Ishikawa (cell line): ENCODE results near the gene PLEKHO2.

Source experiments
- CEBPB ChIP-seq: IDR thresholded peaks from 2 replicates; pipeline ENCODE4 v1.6.1; 2012
- CREB1 ChIP-seq: IDR thresholded peaks from 2 replicates; pipeline ENCODE4 v1.6.1; 2012; ENCODE audit warnings: low read depth
- EGR1 ChIP-seq: IDR thresholded peaks from 2 replicates; pipeline ENCODE4 v1.6.1; 2012
- EP300 ChIP-seq: IDR thresholded peaks from 2 replicates; pipeline ENCODE4 v1.6.1; 2012; ENCODE audit warnings: borderline replicate concordance
- FOXM1 ChIP-seq: IDR thresholded peaks from 2 replicates; pipeline ENCODE4 v1.6.1; 2012; ENCODE audit warnings: low read depth, borderline replicate concordance
- NFIC ChIP-seq: IDR thresholded peaks from 2 replicates; pipeline ENCODE4 v1.6.1; 2012
- RAD21 ChIP-seq: IDR thresholded peaks from 2 replicates; pipeline ENCODE4 v1.6.1; 2012; ENCODE audit warnings: low read depth
- TAF1 ChIP-seq: IDR thresholded peaks from 2 replicates; pipeline ENCODE4 v1.6.1; 2012; ENCODE audit warnings: low read depth, mild to moderate bottlenecking
- TCF12 ChIP-seq: IDR thresholded peaks from 2 replicates; pipeline ENCODE4 v1.6.1; 2012; ENCODE audit warnings: low read depth
- TEAD4 ChIP-seq: IDR thresholded peaks from 2 replicates; pipeline ENCODE4 v1.6.1; 2012
- YY1 ChIP-seq: IDR thresholded peaks from 2 replicates; pipeline ENCODE4 v1.6.1; 2012; ENCODE audit warnings: low read depth
- ZBTB7A ChIP-seq: IDR thresholded peaks from 2 replicates; pipeline ENCODE4 v1.6.1; 2012; ENCODE audit warnings: low read depth
- TF ChIP-seq, protein P1 (sequence below): IDR thresholded peaks from 2 replicates; pipeline ENCODE4 v1.6.1; 2012
- TF ChIP-seq, protein P2 (sequence below): IDR thresholded peaks from 2 replicates; pipeline ENCODE4 v1.6.1; 2012
- TF ChIP-seq, protein P3 (sequence below): IDR thresholded peaks from 2 replicates; pipeline ENCODE4 v1.6.1; 2012; ENCODE audit warnings: low read depth, mild to moderate bottlenecking

PLEKHO2 gene

DNA sequence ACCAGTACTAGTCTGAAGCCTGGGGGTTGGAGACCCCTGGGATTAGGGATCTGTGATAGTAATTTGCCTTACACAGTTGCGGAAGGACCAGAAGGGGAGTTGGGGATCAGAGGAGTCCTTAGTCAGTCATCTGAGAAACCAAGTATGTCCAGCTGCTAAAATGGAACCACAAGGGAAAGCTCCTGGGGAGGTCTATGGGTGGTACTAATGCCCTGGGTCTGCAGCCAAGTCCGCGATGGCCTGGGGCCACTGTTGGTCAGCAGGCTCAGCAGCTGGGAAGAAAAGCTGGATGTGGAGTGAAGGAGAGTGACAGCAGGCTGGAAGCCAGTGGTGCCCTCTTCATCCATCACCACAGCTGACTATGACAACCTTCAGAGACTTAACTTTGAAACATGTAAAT is 67.8 kb downstream of the PLEKHO2 start:
- no peak for TF ChIP-seq YY1
- TF ChIP-seq, protein P1, sequence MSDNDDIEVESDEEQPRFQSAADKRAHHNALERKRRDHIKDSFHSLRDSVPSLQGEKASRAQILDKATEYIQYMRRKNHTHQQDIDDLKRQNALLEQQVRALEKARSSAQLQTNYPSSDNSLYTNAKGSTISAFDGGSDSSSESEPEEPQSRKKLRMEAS, result no peak
- no peak for TF ChIP-seq RAD21
- TF ChIP-seq TEAD4, result no peak
- no peak for TF ChIP-seq NFIC
- TF ChIP-seq, protein P2, sequence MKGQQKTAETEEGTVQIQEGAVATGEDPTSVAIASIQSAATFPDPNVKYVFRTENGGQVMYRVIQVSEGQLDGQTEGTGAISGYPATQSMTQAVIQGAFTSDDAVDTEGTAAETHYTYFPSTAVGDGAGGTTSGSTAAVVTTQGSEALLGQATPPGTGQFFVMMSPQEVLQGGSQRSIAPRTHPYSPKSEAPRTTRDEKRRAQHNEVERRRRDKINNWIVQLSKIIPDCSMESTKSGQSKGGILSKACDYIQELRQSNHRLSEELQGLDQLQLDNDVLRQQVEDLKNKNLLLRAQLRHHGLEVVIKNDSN, result no peak
- no peak for TF ChIP-seq EGR1
- TF ChIP-seq ZBTB7A, result no peak

DNA sequence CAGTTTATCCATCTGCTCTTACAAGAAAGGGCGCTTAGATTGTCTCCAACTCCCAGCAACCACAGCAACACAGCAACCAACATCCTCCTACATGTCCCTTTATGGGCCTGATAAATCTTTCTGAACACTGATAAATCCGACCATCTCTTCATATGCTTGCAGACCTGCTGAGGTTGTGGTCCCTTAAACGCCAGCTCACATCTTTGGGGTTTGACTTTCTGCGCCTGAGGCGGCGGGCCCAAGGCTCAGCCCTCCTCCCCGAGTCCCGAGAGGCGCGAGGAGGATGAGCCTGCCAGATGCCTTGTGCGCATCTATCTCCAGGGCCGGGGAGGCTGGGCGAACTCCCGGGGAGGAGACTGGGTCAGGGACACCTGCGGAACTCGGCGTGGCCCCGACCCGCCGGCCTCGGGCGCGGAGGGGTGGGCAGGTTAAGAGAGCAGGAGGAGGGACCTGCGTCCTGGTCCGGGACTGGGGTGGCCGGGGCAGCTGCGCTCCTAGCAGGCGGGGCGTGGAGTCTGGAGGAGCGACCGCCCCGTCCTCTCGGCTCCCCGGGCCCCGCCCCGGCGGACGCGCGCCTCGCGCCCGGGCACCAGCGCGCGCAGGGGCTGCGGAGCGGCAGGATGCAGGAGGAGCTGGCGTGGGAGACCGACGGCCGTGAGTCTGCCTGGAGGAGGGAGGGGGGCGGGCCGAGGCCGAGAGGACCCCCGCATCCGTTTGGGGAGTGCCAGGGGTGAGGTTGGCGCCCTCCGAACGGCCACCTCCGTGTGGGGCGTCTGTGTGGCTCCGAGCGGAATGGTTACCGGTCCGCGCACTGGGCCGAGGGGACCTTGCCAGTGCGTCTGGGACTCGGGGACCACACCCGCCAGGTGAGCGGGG is 69.8 kb downstream of the PLEKHO2 start, which contains the start of gene ANKDD1A:
Gene ANKDD1A, plus strand, starts transcription at position 592 of the 876 bp plus-strand sequence. Its CDS starts 29 bp downstream, at position 621.
- TF ChIP-seq EP300 (no peak), ZBTB7A (no peak; the same call in 1 of the 2 replicates), NFIC (no peak), YY1 (no peak), TEAD4 (no peak), EGR1 (no peak), TCF12 (0 out of 2 replicates have a peak, but pooled peaks have one; percentile 53), FOXM1 (no peak)
- TF ChIP-seq, protein P1, result peak; percentile 43; the same call in 1 of the 2 replicates
- TF ChIP-seq, protein P3, sequence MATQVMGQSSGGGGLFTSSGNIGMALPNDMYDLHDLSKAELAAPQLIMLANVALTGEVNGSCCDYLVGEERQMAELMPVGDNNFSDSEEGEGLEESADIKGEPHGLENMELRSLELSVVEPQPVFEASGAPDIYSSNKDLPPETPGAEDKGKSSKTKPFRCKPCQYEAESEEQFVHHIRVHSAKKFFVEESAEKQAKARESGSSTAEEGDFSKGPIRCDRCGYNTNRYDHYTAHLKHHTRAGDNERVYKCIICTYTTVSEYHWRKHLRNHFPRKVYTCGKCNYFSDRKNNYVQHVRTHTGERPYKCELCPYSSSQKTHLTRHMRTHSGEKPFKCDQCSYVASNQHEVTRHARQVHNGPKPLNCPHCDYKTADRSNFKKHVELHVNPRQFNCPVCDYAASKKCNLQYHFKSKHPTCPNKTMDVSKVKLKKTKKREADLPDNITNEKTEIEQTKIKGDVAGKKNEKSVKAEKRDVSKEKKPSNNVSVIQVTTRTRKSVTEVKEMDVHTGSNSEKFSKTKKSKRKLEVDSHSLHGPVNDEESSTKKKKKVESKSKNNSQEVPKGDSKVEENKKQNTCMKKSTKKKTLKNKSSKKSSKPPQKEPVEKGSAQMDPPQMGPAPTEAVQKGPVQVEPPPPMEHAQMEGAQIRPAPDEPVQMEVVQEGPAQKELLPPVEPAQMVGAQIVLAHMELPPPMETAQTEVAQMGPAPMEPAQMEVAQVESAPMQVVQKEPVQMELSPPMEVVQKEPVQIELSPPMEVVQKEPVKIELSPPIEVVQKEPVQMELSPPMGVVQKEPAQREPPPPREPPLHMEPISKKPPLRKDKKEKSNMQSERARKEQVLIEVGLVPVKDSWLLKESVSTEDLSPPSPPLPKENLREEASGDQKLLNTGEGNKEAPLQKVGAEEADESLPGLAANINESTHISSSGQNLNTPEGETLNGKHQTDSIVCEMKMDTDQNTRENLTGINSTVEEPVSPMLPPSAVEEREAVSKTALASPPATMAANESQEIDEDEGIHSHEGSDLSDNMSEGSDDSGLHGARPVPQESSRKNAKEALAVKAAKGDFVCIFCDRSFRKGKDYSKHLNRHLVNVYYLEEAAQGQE, result no peak

DNA sequence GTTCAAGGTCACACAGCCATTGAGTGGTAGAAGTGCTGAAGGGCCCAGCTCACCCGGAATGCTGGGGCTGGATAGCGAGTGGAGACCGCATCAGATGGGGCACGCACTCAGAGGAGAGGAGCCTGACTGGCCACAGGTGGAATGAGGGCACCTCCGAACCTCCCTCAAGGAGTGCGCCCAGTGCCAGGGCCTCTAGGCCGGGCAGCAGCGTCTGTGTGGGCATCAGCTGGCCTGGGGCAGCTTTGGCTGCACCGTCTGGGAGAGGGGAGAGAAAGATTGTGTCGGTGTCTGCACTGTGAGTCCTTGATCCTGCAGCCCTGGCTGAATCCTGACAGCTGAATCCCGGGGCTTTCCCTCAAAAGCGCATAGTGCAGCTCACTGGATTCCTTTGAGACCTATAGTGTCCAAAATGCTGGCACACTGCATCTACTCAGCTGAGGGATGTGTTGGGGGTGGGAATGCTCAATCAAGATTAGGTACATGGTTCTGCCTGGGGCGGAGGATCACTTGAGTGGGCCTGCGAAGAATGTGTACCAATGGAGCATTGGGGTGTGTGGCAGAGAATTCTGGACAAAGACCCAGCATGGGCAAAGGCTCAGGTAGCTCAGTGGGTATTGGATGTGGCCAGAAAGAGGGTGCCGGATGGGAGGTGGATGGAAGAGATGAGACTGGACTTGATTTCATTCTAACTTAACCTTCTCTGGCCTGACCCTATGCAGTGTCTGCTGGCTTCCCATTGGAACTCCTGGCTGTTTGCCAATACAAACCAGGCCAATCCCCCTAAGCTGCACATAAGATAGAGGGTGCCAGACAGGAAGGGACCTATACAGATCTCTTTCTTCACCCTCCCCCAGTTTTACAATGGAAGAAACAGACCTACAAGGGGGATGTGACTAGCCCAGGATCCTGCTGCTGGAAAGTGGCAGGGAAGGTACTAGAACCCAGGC is 70.9 kb downstream of the PLEKHO2 start:
- TF ChIP-seq TEAD4 (no peak), EP300 (no peak), TCF12 (no peak)
- TF ChIP-seq, protein P3, result no peak
- TF ChIP-seq, protein P1, result no peak

DNA sequence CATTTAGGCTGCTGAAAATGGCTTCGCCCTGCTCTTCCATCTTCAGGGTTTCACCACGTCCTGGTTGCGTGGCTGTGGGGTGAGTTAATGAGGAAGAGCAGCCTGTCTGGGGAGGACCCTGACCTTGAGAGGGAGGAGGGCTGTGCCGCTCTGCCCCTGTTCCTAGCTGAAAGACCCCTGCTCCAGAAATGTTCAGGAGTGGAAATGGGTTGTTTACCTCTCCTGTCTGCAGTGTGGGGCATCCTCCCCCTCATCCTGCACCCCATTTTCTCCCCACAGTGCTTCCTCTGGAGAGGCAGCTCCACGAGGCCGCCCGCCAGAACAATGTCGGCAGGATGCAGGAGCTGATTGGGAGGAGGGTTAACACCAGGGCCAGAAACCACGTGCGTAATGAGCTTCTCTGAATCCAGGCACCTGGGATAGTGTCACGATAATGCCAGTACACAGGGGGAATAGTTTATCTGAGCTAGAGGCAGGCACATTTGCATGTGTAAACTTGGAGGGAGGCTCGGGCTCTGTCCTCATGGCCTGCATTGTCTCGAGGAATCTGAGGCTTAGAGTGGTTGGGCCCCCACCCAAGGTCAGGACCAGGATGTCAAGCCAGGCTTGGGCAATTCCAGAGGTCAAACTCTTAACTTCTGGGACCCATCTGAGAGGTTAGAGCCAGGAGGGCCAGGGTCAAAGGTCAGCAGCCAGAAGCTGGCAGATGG is 74.0 kb downstream of the PLEKHO2 start:
- no peak for TF ChIP-seq TCF12
- no peak for TF ChIP-seq NFIC
- TF ChIP-seq YY1, result no peak

DNA sequence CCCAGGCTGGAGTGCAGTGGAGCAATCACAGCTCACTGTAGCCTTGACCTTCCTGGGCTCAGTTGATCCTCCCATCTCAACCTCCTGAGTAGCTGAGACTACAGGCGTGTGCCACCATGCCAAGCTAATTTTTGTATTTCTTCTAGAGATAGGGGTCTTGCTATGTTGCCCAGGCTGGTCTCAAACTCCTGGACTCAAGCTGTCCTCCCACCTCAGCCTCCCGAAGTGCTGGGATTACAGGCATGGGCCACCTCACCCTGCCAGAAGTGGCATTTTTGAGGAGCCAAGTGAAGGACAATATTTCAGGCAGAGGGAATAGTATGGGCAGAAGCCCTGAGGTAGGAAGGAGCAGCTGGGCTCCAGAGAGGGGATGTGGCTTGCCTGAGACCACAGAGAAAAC is 74.7 kb downstream of the PLEKHO2 start:
- TF ChIP-seq, protein P1, result no peak
- TF ChIP-seq TEAD4, result no peak
- no peak for TF ChIP-seq NFIC
- no peak for TF ChIP-seq YY1
- TF ChIP-seq, protein P3, result no peak
- TF ChIP-seq CREB1, result no peak
- no peak for TF ChIP-seq CEBPB
- no peak for TF ChIP-seq TAF1
- TF ChIP-seq, protein P2, result no peak
- TF ChIP-seq ZBTB7A, result no peak
- no peak for TF ChIP-seq FOXM1
- TF ChIP-seq TCF12, result no peak
- no peak for TF ChIP-seq RAD21
- TF ChIP-seq EP300, result no peak
- TF ChIP-seq EGR1, result no peak
